Activated B cell treated with CpG ODN at 0.5 μM for 24 hours (primary cell): ENCODE data around the gene WDR35. TPM values are rescaled to one million over a fixed set of nuclear protein-coding genes. Genes with fewer than 3 reads are reported as not detected.
A peak's percentile ranks its signal among the peaks of the same experiment; 100 is the strongest.

Experiments used
- ATAC-seq: fragments of 200-7000 bp; cut with Tn5 transposase; one replicate; pipeline ENCODE4 v1.10.0; 2021; ENCODE audit warnings: low read depth, mild to moderate bottlenecking, moderate library complexity
- CTCF ChIA-PET: fragments of 350-600 bp; sonication (Branson Sonifier 250); formaldehyde crosslinking; loops from one replicate; lab custom pipeline; 2021; ENCODE audit warnings: antibody characterized with exemption; lab: Charles Lee
- POLR2A ChIA-PET: fragments of 350-600 bp; sonication (Branson Sonifier 250); formaldehyde crosslinking; loops from one replicate; lab custom pipeline; 2021; ENCODE audit warnings: antibody characterized with exemption; lab: Charles Lee
- DNase-seq: peaks from one replicate; pipeline ENCODE4 v3.0.0; 2022
- H3K27ac Mint-ChIP-seq: one replicate; pipeline ENCODE4 v1.8.0; 2020; ENCODE audit warnings: mixed read lengths
- H3K27me3 Mint-ChIP-seq: one replicate; pipeline ENCODE4 v1.8.0; 2021; ENCODE audit warnings: mixed read lengths
- H3K36me3 Mint-ChIP-seq: one replicate; pipeline ENCODE4 v1.8.0; 2021; ENCODE audit warnings: low read depth, mixed read lengths
- H3K4me1 Mint-ChIP-seq: one replicate; pipeline ENCODE4 v1.8.0; 2021; ENCODE audit warnings: mixed read lengths
- H3K4me3 Mint-ChIP-seq: one replicate; pipeline ENCODE4 v1.8.0; 2020; ENCODE audit warnings: mild to moderate bottlenecking, mixed read lengths
- H3K9me3 Mint-ChIP-seq: one replicate; pipeline ENCODE4 v1.8.0; 2020; ENCODE audit warnings: mixed read lengths
- intact Hi-C: fragments of 100-400 bp; cut with micrococcal nuclease; formaldehyde crosslinking; loops from one replicate; pipeline ENCODE4 v1.15.1; 2024
- total RNA-seq: library from RNA; stranded (reverse); gene quantifications from 2 replicates; pipeline ENCODE4 v1.2.3, GENCODE V29; 2022
- TF ChIP-seq, protein P1 (sequence below): fragments of 200-600 bp; IDR thresholded peaks from one replicate; pipeline ENCODE4 v1.8.0; 2022; ENCODE audit warnings: antibody characterized with exemption, mild to moderate bottlenecking

WDR35 gene
- total RNA-seq, 1 donor from 2014 or later, result 8.2 TPM

DNA sequence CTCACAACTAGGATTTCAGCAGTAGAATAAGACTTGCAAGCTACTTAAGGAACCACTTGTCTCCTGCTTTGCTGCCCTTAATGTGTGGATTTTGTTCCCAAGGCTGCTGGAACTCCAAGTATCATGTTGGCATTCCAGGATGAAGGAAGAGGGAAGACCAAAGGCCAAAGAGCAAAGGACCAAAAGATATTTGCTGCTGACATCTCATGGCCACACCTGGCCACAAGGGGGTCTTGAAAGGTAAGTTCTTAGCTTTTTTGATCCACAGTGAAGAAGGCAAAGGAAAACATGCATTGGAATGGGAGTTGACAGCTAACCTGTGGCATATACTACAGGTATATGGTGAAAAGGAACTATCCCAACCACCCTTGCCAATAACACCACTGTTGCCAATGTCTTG lies 26.4 kb upstream of the WDR35 start:
- Mint-ChIP-seq H3K4me3 (no peak overlapping the region), H3K36me3 (no peaks in the 10 kb centered on the region), H3K27me3 (peaks cover 20% of the 10 kb centered on the region), H3K27ac (no peak overlapping the region), H3K9me3 (peaks cover 7% of the 10 kb centered on the region), H3K4me1 (peaks cover 12% of the 10 kb centered on the region)
- CTCF ChIA-PET, result interaction anchor here (0.9 to 4.1 kb wide), 15 partner anchors 8 to 209 kb away, joined by 3 to 39 read pairs (median 7); partner anchors contain the start of genes LAPTM4A and SDC1
- intact Hi-C loops, result no loop called here
- POLR2A ChIA-PET, result interaction anchor here (1.5 kb wide), 1 partner anchor 36 kb away, joined by 4 read pairs; no protein-coding TSS in a partner anchor
- TF ChIP-seq, protein P1, sequence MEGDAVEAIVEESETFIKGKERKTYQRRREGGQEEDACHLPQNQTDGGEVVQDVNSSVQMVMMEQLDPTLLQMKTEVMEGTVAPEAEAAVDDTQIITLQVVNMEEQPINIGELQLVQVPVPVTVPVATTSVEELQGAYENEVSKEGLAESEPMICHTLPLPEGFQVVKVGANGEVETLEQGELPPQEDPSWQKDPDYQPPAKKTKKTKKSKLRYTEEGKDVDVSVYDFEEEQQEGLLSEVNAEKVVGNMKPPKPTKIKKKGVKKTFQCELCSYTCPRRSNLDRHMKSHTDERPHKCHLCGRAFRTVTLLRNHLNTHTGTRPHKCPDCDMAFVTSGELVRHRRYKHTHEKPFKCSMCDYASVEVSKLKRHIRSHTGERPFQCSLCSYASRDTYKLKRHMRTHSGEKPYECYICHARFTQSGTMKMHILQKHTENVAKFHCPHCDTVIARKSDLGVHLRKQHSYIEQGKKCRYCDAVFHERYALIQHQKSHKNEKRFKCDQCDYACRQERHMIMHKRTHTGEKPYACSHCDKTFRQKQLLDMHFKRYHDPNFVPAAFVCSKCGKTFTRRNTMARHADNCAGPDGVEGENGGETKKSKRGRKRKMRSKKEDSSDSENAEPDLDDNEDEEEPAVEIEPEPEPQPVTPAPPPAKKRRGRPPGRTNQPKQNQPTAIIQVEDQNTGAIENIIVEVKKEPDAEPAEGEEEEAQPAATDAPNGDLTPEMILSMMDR, result no peak
- DNase-seq (no peak), ATAC-seq (no peak)

GRCh38 chr2:20015482-20016083 lies 25.7 kb upstream of the WDR35 start:
- Mint-ChIP-seq H3K4me3 (no peak overlapping the region), H3K36me3 (no peaks in the 10 kb centered on the region), H3K4me1 (peaks cover 12% of the 10 kb centered on the region), H3K27ac (no peak overlapping the region), H3K9me3 (peaks cover 7% of the 10 kb centered on the region), H3K27me3 (peaks cover 27% of the 10 kb centered on the region)
- intact Hi-C loops, result loop anchor here (1.0 to 2.0 kb wide), 3 partner anchors 35 to 83 kb away; no protein-coding TSS in a partner anchor
- POLR2A ChIA-PET, result interaction anchor here (1.3 kb wide), 1 partner anchor 36 kb away, joined by 9 read pairs; the partner anchor contains the start of gene LAPTM4A
- ATAC-seq, result peak; percentile 40
- CTCF ChIA-PET, result interaction anchor here (0.7 to 4.1 kb wide), 25 partner anchors 9 to 210 kb away, joined by 3 to 39 read pairs (median 6); partner anchors contain the start of genes LAPTM4A and SDC1
- no peak for DNase-seq
- TF ChIP-seq, protein P1, result no peak

DNA sequence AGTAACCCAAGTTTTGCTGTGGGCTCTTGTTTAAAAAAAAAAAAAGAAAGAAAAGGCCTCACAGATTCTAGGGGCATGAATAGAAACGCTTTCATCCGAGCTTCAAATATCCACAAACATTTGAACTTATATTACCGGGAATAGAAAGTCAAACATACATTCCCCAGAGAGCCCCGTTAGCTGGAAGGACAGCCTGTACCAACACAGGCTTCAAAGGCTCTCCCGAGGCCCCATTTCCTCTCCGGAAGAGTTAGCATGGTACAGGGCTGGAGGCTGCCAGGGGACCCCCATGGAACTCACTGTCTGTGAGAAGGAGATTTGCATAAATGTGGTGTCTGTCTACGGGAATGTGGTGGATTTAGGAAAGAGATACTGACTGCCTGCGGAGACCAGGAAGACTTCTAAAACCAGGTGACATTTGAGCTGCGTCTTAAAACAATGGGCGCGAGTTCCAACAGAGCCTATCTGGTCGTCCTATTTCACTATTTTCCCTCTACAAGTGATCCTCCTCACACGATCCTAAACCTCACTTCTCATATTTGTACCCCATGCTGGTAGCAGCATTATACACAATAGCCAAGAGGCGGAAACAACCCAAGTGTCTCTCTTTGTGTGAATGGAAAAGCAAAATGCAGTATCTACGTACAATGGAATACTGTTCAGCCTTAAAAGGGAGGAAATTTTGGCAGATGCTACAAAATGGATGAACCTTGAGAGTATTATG lies 23.4 kb upstream of the WDR35 start:
- TF ChIP-seq, protein P1, result no peak
- H3K9me3 Mint-ChIP-seq, result peaks cover 3% of the 10 kb centered on the region
- peaks cover 37% of the 10 kb centered on the region for H3K27me3 Mint-ChIP-seq
- peaks cover 12% of the 10 kb centered on the region for H3K4me1 Mint-ChIP-seq
- no peaks in the 10 kb centered on the region for H3K36me3 Mint-ChIP-seq
- peak overlapping the region; percentile 69 for H3K4me3 Mint-ChIP-seq
- no peak overlapping the region for H3K27ac Mint-ChIP-seq
- ChIA-PET CTCF (interaction anchor here (1.2 to 4.1 kb wide), 4 partner anchors 65 to 91 kb away, joined by 3 to 39 read pairs (median 8); no protein-coding TSS in a partner anchor), POLR2A (no interaction called here)
- ATAC-seq (no peak), DNase-seq (no peak)
- intact Hi-C loops, result loop anchor here (2.0 kb wide), 1 partner anchor 22 kb away; the partner anchor contains the start of gene WDR35

DNA sequence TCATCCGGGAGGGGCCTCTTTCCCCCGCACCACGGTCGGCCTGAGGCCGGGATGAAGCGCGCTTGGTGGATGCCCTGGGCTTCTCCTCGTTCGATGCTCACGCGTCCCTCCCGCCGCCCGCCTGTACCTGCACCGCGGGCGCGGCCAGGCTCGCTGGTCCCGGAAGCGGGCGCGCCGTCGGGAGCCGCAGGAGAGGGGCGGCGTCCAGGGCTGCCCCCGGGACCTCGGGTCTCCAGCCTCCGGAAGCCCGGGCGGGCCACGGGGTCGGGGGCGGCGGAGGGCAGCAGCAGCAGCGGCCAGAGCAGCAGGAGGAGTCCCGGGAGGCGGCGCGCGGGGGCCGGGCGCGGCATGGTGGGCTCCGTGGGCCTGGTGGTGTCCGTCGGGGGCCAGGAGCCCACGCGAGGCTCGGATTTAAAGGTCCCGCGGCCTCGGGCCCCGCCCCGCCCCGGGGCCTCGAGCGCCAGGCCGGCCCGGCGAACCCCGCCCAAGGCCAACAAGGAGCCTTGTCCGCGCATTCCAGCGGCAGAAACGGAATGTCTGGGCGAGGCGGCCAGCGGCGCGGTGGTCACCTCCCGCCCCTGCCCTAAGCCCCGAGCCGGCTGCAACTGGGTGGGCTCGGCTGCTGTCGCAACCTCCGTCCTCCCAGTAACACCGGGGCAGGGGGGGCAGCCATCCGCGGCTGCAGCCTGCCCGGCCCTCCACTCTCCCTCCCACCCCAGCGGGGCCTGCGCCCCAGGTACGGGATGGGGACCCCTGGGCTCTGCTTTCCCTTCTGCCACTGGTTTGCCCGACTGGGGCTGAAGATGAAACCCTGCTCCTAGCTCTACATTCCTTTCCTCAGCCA lies 22.6 kb upstream of the WDR35 start, which contains the start of gene MATN3:
TSS of gene MATN3 (minus strand) at position 387 of the 844 bp plus-strand sequence. CDS start at position 350, 37 bp downstream.
- POLR2A ChIA-PET, result no interaction called here
- H3K27me3 Mint-ChIP-seq, result peaks cover 39% of the 10 kb centered on the region
- peaks cover 3% of the 10 kb centered on the region for H3K9me3 Mint-ChIP-seq
- DNase-seq (no peak), ATAC-seq (peak; percentile 52)
- no peak within 1 kb of the TSS for H3K27ac Mint-ChIP-seq
- no peaks in the 10 kb centered on the region for H3K36me3 Mint-ChIP-seq
- CTCF ChIA-PET, result interaction anchor here (1.1 to 4.1 kb wide), 4 partner anchors 55 to 91 kb away, joined by 3 to 11 read pairs (median 4); no protein-coding TSS in a partner anchor
- peak within 1 kb of the TSS; percentile 71 for H3K4me3 Mint-ChIP-seq
- peaks cover 12% of the 10 kb centered on the region for H3K4me1 Mint-ChIP-seq
- intact Hi-C loops, result loop anchor here (2.0 kb wide), 1 partner anchor 22 kb away; the partner anchor contains the start of gene WDR35
- TF ChIP-seq, protein P1, result no peak
